ENCODE measurements around the gene GMCL2.
"Not testable (repeated sequence)": the region's sequence is repeated elsewhere in the genome, so short reads cannot be mapped to it uniquely, and the experiment has no call there.

The GMCL2 gene

GRCh38 chr5:178199581-178200434 lies 12.6 kb upstream of the GMCL2 start:
- Histone ChIP-seq H3K27me3 (replicated peaks; ENCODE audit: control insufficient read depth, insufficient read depth, low read length, poor library complexity, severe bottlenecking) (no peaks in the 10 kb centered on the region), H3K27ac (ENCODE audit: insufficient read depth, low read length, poor library complexity, severe bottlenecking) (no peak overlapping the region), H3K4me3 (ENCODE audit: insufficient read depth, low read depth, low read length, poor library complexity, severe bottlenecking) (no peak overlapping the region), H3K4me1 (ENCODE audit: control insufficient read depth, insufficient read depth, low read length, poor library complexity, severe bottlenecking) (no peaks in the 10 kb centered on the region), H3K36me3 (ENCODE audit: control insufficient read depth, insufficient read depth, low read length) (no peaks in the 10 kb centered on the region), H3K9me3 (ENCODE audit: control insufficient read depth, low read length) (no peaks in the 10 kb centered on the region)
- no peak for DNase-seq

- H3K9me3 ChIP-seq (ENCODE audit: control insufficient read depth, low read length) = no peaks in the 10 kb centered on the region
- no peaks in the 10 kb centered on the region for H3K4me1 ChIP-seq (ENCODE audit: control insufficient read depth, insufficient read depth, low read length, poor library complexity, severe bottlenecking)
- DNase-seq = no peak
- no peak overlapping the region for H3K4me3 ChIP-seq (ENCODE audit: insufficient read depth, low read depth, low read length, poor library complexity, severe bottlenecking)
- H3K27me3 ChIP-seq (replicated peaks; ENCODE audit: control insufficient read depth, insufficient read depth, low read length, poor library complexity, severe bottlenecking) = no peaks in the 10 kb centered on the region
- H3K27ac ChIP-seq (ENCODE audit: insufficient read depth, low read length, poor library complexity, severe bottlenecking) = no peak overlapping the region
- no peaks in the 10 kb centered on the region for H3K36me3 ChIP-seq (ENCODE audit: control insufficient read depth, insufficient read depth, low read length)
Observed at GRCh38 chr5:178198706-178199105, 11.5 kb upstream of the GMCL2 start.

DNA sequence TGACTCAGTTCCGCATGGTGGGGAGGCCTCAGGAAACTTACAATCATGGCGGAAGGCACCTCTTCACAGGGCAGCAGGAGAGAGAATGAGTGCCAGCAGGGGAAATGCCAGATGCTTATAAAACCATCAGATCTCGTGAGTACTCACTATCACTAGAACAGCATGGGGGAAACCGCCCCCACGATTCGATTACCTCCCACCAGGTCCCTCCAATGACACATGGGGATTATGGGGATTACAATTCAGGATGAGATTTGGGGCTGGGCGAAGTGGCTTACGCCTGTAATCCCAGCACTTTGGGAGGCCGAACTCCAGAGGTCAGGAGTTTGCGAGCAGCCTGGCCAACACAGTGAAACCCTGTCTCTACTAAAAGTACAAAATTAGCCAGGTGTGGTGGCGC lies 11.0 kb upstream of the GMCL2 start:
- H3K36me3 ChIP-seq (ENCODE audit: control insufficient read depth, insufficient read depth, low read length); H3K4me3 ChIP-seq (ENCODE audit: insufficient read depth, low read depth, low read length, poor library complexity, severe bottlenecking); H3K27ac ChIP-seq (ENCODE audit: insufficient read depth, low read length, poor library complexity, severe bottlenecking); H3K27me3 ChIP-seq (replicated peaks; ENCODE audit: control insufficient read depth, insufficient read depth, low read length, poor library complexity, severe bottlenecking); H3K9me3 ChIP-seq (ENCODE audit: control insufficient read depth, low read length); DNase-seq; H3K4me1 ChIP-seq (ENCODE audit: control insufficient read depth, insufficient read depth, low read length, poor library complexity, severe bottlenecking): not testable (repeated sequence)

DNA sequence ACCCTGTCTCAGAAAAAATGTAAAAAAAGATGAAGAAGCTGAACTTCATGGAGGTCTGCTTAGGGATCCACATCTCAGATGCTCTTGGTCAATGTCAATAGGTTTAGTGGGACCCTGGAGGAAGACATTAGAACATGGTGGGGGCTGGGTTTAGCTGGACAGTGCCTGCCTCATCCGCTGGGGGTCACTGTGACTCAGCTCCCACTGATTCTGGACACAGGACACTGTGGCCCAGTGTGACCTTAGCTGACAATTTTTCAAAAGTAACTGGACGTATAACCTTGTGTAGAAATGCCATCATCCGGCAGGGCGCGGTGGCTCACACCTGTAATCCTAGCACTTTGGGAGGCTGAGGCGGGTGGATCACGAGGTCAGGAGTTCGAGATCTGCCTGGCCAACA lies 9.8 kb upstream of the GMCL2 start:
- no peaks in the 10 kb centered on the region for H3K36me3 ChIP-seq (ENCODE audit: control insufficient read depth, insufficient read depth, low read length)
- H3K27ac ChIP-seq (ENCODE audit: insufficient read depth, low read length, poor library complexity, severe bottlenecking) = no peak overlapping the region
- H3K4me3 ChIP-seq (ENCODE audit: insufficient read depth, low read depth, low read length, poor library complexity, severe bottlenecking) = no peak overlapping the region
- no peaks in the 10 kb centered on the region for H3K27me3 ChIP-seq (replicated peaks; ENCODE audit: control insufficient read depth, insufficient read depth, low read length, poor library complexity, severe bottlenecking)
- no peaks in the 10 kb centered on the region for H3K9me3 ChIP-seq (ENCODE audit: control insufficient read depth, low read length)
- DNase-seq = no peak
- no peaks in the 10 kb centered on the region for H3K4me1 ChIP-seq (ENCODE audit: control insufficient read depth, insufficient read depth, low read length, poor library complexity, severe bottlenecking)

GRCh38 chr5:178196281-178196812 lies 9.2 kb upstream of the GMCL2 start:
- H3K4me3 ChIP-seq (ENCODE audit: insufficient read depth, low read depth, low read length, poor library complexity, severe bottlenecking) = no peak overlapping the region
- H3K9me3 ChIP-seq (ENCODE audit: control insufficient read depth, low read length) = no peaks in the 10 kb centered on the region
- no peaks in the 10 kb centered on the region for H3K36me3 ChIP-seq (ENCODE audit: control insufficient read depth, insufficient read depth, low read length)
- H3K27me3 ChIP-seq (replicated peaks; ENCODE audit: control insufficient read depth, insufficient read depth, low read length, poor library complexity, severe bottlenecking) = no peaks in the 10 kb centered on the region
- DNase-seq = no peak
- H3K4me1 ChIP-seq (ENCODE audit: control insufficient read depth, insufficient read depth, low read length, poor library complexity, severe bottlenecking) = no peaks in the 10 kb centered on the region
- H3K27ac ChIP-seq (ENCODE audit: insufficient read depth, low read length, poor library complexity, severe bottlenecking) = no peak overlapping the region

GRCh38 chr5:178194026-178194425 lies 6.9 kb upstream of the GMCL2 start:
- Histone ChIP-seq H3K27ac (ENCODE audit: insufficient read depth, low read length, poor library complexity, severe bottlenecking) (no peak overlapping the region), H3K4me1 (ENCODE audit: control insufficient read depth, insufficient read depth, low read length, poor library complexity, severe bottlenecking) (no peaks in the 10 kb centered on the region), H3K27me3 (replicated peaks; ENCODE audit: control insufficient read depth, insufficient read depth, low read length, poor library complexity, severe bottlenecking) (no peaks in the 10 kb centered on the region), H3K36me3 (ENCODE audit: control insufficient read depth, insufficient read depth, low read length) (no peaks in the 10 kb centered on the region), H3K9me3 (ENCODE audit: control insufficient read depth, low read length) (no peaks in the 10 kb centered on the region), H3K4me3 (ENCODE audit: insufficient read depth, low read depth, low read length, poor library complexity, severe bottlenecking) (no peak overlapping the region)
- no peak for DNase-seq

GRCh38 chr5:178193251-178193809 lies 6.2 kb upstream of the GMCL2 start:
- H3K27me3 ChIP-seq (replicated peaks; ENCODE audit: control insufficient read depth, insufficient read depth, low read length, poor library complexity, severe bottlenecking) = no peaks in the 10 kb centered on the region
- no peaks in the 10 kb centered on the region for H3K4me1 ChIP-seq (ENCODE audit: control insufficient read depth, insufficient read depth, low read length, poor library complexity, severe bottlenecking)
- no peaks in the 10 kb centered on the region for H3K36me3 ChIP-seq (ENCODE audit: control insufficient read depth, insufficient read depth, low read length)
- no peak for DNase-seq
- no peak overlapping the region for H3K4me3 ChIP-seq (ENCODE audit: insufficient read depth, low read depth, low read length, poor library complexity, severe bottlenecking)
- no peaks in the 10 kb centered on the region for H3K9me3 ChIP-seq (ENCODE audit: control insufficient read depth, low read length)
- no peak overlapping the region for H3K27ac ChIP-seq (ENCODE audit: insufficient read depth, low read length, poor library complexity, severe bottlenecking)

DNA sequence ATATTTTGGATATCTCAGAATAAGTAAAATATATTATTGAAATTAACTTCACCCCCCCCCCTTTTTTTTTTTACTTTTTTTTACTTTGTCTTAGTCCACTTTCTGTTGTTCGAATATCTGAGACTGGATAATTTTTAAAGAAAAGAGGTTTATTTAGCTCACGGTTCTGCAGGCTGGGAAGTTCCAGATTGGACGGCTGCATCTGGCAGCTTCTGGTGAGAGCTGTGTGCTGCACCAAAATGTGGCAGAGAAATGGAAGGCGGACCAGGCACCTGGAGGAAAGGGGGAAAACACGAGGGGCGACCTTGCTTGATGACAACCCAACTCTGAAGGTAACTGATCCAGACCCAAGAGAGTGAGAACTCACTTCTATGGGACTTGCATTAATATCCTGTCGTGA lies 5.6 kb upstream of the GMCL2 start:
- no peaks in the 10 kb centered on the region for H3K36me3 ChIP-seq (ENCODE audit: control insufficient read depth, insufficient read depth, low read length)
- H3K27ac ChIP-seq (ENCODE audit: insufficient read depth, low read length, poor library complexity, severe bottlenecking) = no peak overlapping the region
- H3K4me1 ChIP-seq (ENCODE audit: control insufficient read depth, insufficient read depth, low read length, poor library complexity, severe bottlenecking) = no peaks in the 10 kb centered on the region
- H3K4me3 ChIP-seq (ENCODE audit: insufficient read depth, low read depth, low read length, poor library complexity, severe bottlenecking) = no peak overlapping the region
- DNase-seq = no peak
- no peaks in the 10 kb centered on the region for H3K27me3 ChIP-seq (replicated peaks; ENCODE audit: control insufficient read depth, insufficient read depth, low read length, poor library complexity, severe bottlenecking)
- no peaks in the 10 kb centered on the region for H3K9me3 ChIP-seq (ENCODE audit: control insufficient read depth, low read length)

DNA sequence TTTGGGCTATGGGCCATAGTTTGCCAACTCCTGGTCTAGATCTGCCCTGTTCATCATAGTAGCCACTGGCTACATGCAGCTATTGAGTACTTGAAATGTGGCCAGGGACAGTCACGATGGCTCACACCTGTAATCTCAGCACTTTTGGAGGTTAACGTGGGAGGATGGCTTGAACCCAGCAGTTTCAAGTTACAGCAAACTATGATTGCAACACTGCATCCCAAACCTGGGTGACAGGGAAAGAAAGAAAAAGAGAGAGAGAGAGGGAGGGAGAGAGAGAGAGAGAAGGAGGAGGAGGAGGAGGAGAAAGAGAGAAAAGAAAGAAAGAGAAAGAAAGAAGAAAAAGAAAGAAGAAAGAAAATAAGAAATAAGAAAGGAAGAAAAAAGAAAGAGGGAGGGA lies 5.1 kb upstream of the GMCL2 start:
- Histone ChIP-seq H3K4me3 (ENCODE audit: insufficient read depth, low read depth, low read length, poor library complexity, severe bottlenecking) (no peak overlapping the region), H3K27ac (ENCODE audit: insufficient read depth, low read length, poor library complexity, severe bottlenecking) (no peak overlapping the region), H3K9me3 (ENCODE audit: control insufficient read depth, low read length) (no peaks in the 10 kb centered on the region), H3K27me3 (replicated peaks; ENCODE audit: control insufficient read depth, insufficient read depth, low read length, poor library complexity, severe bottlenecking) (no peaks in the 10 kb centered on the region), H3K36me3 (ENCODE audit: control insufficient read depth, insufficient read depth, low read length) (no peaks in the 10 kb centered on the region), H3K4me1 (ENCODE audit: control insufficient read depth, insufficient read depth, low read length, poor library complexity, severe bottlenecking) (no peaks in the 10 kb centered on the region)
- DNase-seq = no peak

GRCh38 chr5:178191661-178192060 lies 4.5 kb upstream of the GMCL2 start:
- H3K27me3 ChIP-seq (replicated peaks; ENCODE audit: control insufficient read depth, insufficient read depth, low read length, poor library complexity, severe bottlenecking) = no peaks in the 10 kb centered on the region
- H3K36me3 ChIP-seq (ENCODE audit: control insufficient read depth, insufficient read depth, low read length) = no peaks in the 10 kb centered on the region
- no peaks in the 10 kb centered on the region for H3K9me3 ChIP-seq (ENCODE audit: control insufficient read depth, low read length)
- no peak overlapping the region for H3K27ac ChIP-seq (ENCODE audit: insufficient read depth, low read length, poor library complexity, severe bottlenecking)
- H3K4me1 ChIP-seq (ENCODE audit: control insufficient read depth, insufficient read depth, low read length, poor library complexity, severe bottlenecking) = no peaks in the 10 kb centered on the region
- no peak for DNase-seq
- no peak overlapping the region for H3K4me3 ChIP-seq (ENCODE audit: insufficient read depth, low read depth, low read length, poor library complexity, severe bottlenecking)
